Retina (tissue), 1 donor: ENCODE data around the gene RBMS3.
"Not testable (repeated sequence)": the region's sequence is repeated elsewhere in the genome, so short reads cannot be mapped to it uniquely, and the experiment has no call there.

ENCODE experiments used
- DNase-seq: peaks from one replicate; pipeline ENCODE4 v3.0.0-alpha.2; 2016

Gene RBMS3

DNA sequence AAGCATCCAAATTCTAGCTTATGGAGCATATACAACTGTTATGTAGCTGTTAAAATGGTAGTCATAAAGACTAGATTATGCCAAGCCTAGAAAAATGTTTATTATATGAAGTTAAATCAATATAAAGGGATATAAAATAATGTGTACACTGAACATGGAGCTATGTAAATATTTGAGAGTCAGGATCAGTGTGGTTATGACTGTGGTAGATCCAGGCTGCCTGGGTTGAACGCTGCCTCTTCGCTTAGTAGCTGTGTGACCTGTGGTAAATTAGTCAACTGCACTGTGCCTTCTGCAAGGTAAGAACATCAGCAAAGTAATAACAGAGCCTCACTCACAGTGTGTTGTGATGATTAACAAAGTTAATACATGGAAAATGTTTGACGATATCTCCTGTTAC, 212.2 kb downstream of the RBMS3 start:
- no peak for DNase-seq

DNA sequence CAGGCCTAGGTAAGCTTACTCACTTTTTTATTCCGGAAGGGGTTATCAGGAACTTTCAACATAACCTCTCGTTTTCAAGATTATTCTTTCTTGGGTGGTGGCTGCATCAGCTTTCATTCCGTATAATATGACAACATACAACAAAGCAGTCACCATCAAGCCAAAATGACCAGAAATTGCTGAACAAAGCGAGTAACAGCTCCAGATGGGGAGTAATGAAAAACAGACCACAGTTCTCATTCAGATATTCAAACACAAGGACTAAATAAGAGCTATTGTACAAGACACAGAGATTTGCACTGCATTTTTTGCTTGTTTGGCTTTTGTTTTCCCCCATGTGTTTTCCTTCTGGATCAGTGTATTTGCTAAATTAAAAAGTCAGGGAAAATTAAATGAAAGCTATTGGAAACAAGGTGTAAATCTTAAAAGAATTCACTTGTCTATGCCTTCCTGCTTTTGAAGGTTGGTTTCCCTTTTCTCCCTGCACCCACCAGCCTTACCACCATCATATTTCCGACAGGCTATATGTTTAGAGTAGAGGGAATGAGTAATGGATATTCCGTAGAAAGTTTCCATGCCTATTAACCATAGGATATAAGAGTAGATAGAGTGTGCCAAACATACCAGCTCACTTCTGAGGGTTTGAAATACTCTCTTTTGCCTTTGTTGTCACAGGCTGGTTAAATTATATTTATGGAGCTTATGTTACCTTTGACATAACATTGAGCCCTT, 213.6 kb downstream of the RBMS3 start:
- DNase-seq = no peak

- DNase-seq = no peak
Observed at GRCh38 chr3:29497282-29497681, 216.4 kb downstream of the RBMS3 start.

DNA sequence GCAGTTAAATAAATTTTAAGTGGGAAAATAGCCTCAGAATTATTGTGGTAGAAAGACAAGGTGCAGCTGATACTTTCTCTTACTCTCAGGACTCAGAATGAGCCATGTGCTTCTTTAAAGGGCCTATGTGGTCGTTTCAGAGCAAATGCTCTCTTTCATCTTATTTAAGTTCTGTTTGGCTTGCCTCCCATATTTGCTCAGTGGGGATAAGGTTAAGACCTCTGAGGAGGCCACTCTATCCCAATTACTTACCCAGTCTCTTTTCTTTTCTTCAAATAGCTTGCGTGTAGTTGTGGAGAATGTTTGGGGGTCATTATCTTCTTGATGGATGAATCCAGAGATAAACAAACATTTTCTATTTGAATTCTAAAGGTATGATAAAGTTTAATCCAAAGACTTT, 221.9 kb downstream of the RBMS3 start:
- DNase-seq = no peak

DNA sequence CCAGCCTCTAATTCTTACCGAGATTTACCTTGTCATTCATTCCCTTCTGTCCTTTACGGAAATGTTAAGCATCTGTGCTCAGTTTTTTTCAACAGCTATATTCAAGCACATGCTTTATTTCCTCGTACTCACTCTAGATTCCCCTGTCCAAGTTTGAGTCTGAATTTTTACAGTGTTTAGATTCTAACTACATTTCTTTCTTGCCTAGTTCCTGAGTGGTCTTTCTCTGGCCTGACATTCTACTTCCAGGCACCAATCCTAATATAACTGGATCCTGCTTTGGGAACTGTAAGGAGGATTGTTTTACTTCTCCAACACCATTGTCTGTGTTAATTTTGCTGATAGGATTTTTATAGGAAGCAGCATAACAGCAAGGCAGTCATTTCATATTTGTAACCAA, 222.4 kb downstream of the RBMS3 start:
- no peak for DNase-seq

GRCh38 chr3:29503958-29504357, 223.1 kb downstream of the RBMS3 start:
- no peak for DNase-seq

- DNase-seq = no peak
Observed at GRCh38 chr3:29506502-29506901, 225.6 kb downstream of the RBMS3 start.

- no peak for DNase-seq
Observed at GRCh38 chr3:29511701-29512100, 230.8 kb downstream of the RBMS3 start.

DNA sequence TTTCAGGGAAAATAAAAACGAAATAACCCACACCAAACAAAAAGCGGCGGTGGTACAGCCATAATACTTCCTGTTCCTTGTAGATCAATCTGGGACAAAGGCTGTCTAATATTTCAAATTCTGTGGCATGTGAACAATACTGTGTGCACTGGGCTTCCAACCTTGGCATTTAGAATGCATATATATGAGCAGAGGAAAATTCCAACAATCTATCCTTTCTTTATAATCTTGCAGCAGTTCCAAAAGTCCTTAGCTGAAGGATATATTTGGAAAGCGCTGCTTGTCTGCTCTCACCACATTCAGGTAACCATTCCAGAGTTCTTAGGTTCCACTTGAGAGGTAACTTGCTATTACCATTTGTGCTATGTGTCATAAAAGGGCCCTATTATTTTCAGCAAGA, 231.8 kb downstream of the RBMS3 start:
- no peak for DNase-seq

DNA sequence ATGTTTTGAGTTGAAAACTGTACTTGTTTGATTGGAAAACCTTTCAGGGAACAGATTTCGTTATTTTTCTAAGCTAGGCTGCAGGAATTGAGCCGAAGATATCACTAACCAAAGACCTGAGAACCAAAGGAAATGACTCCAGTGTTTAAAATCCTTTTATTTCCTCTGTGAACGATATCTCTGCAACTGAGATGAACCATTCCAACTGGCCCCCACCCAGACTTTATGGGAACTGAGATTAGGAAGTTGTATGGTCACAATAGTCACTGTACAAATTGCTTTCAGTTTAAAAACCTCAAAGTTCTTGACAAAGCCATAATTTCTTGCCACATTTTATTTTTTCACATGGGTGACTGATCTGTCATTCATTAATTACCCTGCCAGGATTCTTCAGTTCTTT, 232.4 kb downstream of the RBMS3 start:
- no peak for DNase-seq

DNA sequence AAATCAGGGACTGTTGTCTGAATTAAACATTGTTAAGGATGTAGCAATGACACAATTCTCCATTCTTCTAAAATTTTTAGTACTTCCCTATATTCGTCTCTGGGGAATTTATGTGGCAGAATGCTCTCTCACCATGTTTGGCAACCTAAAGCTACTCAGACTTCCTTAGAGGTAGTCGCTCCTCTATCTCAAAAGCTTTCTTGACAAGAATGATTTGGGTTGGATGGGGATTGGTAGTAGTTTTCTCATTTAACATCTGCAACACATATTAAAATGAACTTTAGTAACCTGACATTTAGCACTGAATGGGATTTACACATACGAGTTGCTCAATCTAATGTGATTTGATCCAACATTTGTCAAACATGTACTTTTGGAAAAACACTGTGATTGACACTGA, 233.3 kb downstream of the RBMS3 start:
- no peak for DNase-seq

- no peak for DNase-seq
Observed at GRCh38 chr3:29514912-29515311, 234.0 kb downstream of the RBMS3 start.

GRCh38 chr3:29515451-29515850, 234.6 kb downstream of the RBMS3 start:
- DNase-seq = no peak

GRCh38 chr3:29516164-29516563, 235.3 kb downstream of the RBMS3 start:
- DNase-seq = no peak

- no peak for DNase-seq
Observed at GRCh38 chr3:29520764-29521163, 239.9 kb downstream of the RBMS3 start.

GRCh38 chr3:29521293-29521692, 240.4 kb downstream of the RBMS3 start:
- no peak for DNase-seq

- DNase-seq = no peak
Observed at GRCh38 chr3:29521751-29522150, 240.9 kb downstream of the RBMS3 start.

DNA sequence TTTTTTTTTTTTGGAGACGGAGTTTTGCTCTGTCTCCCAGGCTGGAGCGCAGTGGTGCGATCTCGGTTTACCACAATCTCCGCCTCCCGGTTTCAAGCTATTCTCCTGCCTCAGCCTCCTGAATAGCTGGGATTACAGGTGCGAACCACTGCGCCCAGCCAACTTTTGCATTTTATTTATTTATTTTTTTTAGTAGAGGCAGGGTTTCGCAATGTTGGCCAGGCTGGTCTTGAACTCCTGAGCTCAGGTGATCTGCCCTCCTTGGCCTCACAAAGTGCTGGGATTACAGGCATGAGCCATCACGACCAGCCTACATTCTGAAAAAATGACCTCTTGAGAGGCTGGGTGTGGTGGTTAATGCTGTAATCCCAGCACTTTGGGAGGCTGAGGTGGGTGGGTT, 243.6 kb downstream of the RBMS3 start:
- DNase-seq = not testable (repeated sequence)

GRCh38 chr3:29525254-29525881, 244.5 kb downstream of the RBMS3 start:
- no peak for DNase-seq

- DNase-seq = no peak
Observed at GRCh38 chr3:29527246-29527645, 246.4 kb downstream of the RBMS3 start.

GRCh38 chr3:29531644-29532043, 250.8 kb downstream of the RBMS3 start:
- DNase-seq = no peak

DNA sequence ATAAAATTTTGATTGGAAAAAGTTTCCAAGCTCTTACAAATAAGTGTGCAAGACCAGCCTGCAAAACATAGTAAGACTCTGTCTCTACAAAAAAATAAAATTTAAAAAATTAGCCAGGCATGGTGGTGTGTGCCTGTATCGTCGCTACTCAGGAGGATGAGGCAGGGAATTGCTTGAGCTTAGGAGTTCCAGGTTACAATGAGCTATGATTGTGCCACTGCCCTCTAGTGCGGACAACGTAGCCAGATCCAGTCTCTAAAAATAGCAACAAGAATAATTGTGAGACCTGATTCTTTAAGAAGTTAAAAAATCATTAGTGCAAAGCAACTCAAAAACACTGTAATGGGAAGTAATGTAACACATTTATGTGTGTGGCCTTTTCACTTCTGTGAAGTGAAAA, 251.6 kb downstream of the RBMS3 start:
- no peak for DNase-seq

DNA sequence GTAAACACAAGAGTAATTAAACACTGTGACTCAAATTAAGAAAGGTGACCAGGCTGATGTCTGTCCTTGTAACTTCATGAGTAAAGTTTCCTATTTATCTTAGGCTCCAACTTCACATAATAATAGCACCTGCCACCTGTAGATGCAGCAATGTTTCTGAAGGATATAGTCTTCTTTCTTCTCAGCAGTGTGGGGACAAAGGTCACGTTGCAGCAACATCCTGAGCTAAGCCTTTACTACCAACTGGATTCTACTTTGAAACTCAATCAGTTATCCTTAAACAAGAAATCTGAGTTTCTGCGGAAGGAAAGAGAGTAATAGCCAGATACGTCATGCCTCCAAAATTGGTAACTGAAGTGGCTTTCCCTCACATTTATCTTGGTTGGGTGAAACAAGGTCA, 253.1 kb downstream of the RBMS3 start:
- DNase-seq = no peak

DNA sequence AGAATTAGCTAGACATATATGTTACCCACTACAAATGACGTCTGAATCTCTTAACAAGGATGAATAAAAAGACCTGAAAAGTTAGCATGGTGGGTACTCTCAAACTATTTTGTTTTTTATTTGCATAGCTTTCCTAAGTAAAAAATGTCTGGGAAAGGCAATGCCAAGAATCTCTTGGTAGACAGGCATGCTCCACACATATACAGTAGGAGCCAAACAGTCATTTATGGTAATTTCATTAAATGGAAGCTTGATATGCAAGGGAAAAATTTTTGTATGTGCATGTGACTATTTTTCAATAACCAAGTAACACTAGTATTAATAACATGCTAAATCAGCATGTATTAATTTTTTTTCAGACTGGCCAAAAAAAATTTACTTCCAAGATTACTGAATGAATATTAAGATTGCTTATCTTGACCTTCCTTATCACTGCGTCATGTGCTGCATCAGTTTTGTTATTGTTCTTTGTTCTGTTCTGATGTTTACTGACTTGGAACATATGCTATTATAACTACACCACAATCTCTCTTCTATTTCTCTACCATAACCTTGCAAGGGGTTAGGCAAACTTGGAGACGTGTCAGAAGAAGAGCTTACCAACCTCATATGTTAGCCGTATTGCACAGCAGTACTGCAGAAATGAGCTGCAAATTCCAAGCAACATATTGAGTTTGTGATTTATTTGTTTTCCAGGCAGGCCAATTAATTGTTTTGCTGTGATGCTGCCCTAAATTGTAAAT, 255.3 kb downstream of the RBMS3 start:
- DNase-seq = no peak
